ENCODE measurements around the gene RER1.

DNA sequence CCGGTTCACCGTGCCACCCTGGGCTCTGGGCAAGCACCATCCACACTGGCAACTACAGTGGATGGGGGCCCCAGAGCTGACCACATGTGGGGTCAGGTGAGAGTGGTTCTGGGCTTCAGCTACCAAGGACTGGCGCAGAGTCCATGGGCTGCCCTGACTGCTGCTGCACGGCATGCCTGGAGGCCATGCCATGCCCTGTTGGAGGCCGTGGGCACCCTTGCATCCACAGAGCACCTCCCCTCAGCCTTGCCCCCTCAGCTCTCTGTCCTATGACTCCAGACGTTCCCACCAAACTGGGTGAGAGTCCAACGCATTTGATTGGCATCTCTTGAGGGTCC, 15.7 kb upstream of the RER1 start:
- TF ChIP-seq, protein P1, sequence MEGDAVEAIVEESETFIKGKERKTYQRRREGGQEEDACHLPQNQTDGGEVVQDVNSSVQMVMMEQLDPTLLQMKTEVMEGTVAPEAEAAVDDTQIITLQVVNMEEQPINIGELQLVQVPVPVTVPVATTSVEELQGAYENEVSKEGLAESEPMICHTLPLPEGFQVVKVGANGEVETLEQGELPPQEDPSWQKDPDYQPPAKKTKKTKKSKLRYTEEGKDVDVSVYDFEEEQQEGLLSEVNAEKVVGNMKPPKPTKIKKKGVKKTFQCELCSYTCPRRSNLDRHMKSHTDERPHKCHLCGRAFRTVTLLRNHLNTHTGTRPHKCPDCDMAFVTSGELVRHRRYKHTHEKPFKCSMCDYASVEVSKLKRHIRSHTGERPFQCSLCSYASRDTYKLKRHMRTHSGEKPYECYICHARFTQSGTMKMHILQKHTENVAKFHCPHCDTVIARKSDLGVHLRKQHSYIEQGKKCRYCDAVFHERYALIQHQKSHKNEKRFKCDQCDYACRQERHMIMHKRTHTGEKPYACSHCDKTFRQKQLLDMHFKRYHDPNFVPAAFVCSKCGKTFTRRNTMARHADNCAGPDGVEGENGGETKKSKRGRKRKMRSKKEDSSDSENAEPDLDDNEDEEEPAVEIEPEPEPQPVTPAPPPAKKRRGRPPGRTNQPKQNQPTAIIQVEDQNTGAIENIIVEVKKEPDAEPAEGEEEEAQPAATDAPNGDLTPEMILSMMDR (IDR thresholded peaks at IDR 0.05; ENCODE audit: borderline replicate concordance, extremely low read depth, low read length, poor library complexity, severe bottlenecking): no peak
- no peak for TF ChIP-seq EZH2 (IDR thresholded peaks at IDR 0.05; ENCODE audit: borderline replicate concordance, low read depth, low read length, severe bottlenecking)
